ENCODE measurements around the gene OGFOD2.

- no peak for TF ChIP-seq CTCF (optimal IDR thresholded peaks at IDR 0.05 in 1 of 3, IDR thresholded peaks at IDR 0.05 in 1 of 3, conservative IDR thresholded peaks at IDR 0.05 in 1 of 3; ENCODE audit: extremely low read depth in 1 of 3, insufficient read depth in 2 of 3, low read length in 3 of 3)
- TF ChIP-seq EZH2 (IDR thresholded peaks at IDR 0.05; ENCODE audit: low read length), result no peak
Measured at GRCh38 chr12:122968104-122968503, 6.9 kb upstream of the OGFOD2 start.
